ENCODE measurements around the gene TMBIM6. TPM values are rescaled to one million over a fixed set of nuclear protein-coding genes. Genes with fewer than 3 reads are reported as not detected.

TMBIM6 gene
- total RNA-seq, 1 donor from 2014 or later: 233 TPM

- intact Hi-C loops (cut with DNase I): no loop called here
- DNase-seq: no peak
- no peak for ATAC-seq (ENCODE audit: poor library complexity)
Measured at GRCh38 chr12:49792181-49792970, 51.0 kb downstream of the TMBIM6 start.

DNA sequence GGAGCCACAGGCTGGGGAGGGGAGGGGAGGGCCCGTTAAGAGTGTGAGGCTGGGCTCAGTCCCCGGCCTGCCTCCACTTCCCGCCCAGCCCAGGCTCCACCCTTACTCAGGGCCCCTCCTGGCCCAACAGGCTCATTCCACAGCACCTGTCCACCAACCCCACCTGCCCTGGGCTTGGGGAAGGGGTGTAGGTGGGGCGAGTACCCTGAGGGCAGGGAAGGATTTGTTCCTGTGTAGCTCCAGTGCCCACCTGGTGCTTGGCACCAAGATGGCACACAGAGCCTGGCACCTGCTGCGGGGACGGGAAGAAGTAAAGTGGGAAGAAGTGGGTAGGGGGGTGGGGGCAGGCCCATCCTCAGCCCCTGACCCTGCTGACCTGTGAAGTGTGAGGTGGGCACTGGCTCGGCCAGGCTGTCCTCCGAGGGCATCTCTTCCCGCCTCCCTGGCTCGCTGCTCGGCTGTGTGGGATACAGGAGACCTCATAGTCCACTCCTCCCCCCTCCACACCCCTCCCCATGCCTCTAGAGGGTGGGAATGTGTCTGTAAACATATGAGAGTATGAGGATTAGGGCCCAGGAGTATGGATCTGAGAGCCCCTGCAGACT lies 51.7 kb downstream of the TMBIM6 start:
- DNase-seq (no peak), ATAC-seq (ENCODE audit: poor library complexity) (no peak)
- intact Hi-C loops (cut with DNase I): no loop called here

GRCh38 chr12:49793620-49794019 lies 52.3 kb downstream of the TMBIM6 start:
- DNase-seq: no peak
- intact Hi-C loops (cut with DNase I): no loop called here
- ATAC-seq (ENCODE audit: poor library complexity): no peak

DNA sequence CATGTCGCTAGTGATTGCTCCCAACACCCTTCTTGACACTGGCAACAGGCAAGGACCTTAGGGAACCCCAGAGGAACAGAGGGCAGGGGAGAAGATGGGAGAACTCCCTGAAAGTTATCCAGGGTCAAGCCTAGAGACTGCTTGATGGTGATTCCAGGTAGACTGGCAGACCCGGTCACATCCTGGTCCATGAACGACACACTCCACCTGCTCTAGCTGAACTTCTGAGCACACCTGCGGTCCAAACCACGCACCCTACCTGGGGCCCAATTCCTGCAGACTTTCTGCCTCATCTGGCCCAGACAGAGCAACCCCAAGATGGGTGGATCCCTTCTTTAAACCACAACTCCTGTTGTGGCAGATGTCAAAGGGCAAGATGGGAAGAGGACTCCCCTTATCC lies 52.7 kb downstream of the TMBIM6 start:
- DNase-seq (no peak), ATAC-seq (ENCODE audit: poor library complexity) (no peak)
- intact Hi-C loops (cut with DNase I): no loop called here

- DNase-seq (no peak), ATAC-seq (ENCODE audit: poor library complexity) (no peak)
- intact Hi-C loops (cut with DNase I): no loop called here
Measured at GRCh38 chr12:49794811-49795653, 53.7 kb downstream of the TMBIM6 start.

DNA sequence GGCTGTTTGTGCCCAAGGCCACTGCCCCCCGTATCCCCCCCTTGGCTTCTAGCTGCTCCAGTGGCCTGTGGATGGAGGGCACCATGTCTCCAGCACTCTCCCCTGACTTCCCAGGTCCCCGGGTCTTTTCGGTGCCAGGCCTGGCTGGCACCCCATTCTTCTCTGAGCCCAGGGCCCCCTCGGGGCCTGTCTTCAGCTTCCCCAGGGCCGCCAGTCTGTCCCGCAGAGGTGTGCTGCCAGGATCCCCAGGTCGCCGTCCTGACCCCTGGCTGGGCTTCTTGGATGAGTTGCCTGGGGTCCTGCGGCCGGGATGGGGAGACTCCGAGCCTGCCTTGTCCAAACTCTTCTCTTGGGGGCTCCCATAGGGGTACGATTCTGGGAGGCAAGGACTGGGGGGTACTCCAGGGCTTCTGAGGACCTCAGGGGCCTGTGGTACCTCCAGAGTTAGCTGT lies 54.3 kb downstream of the TMBIM6 start:
- intact Hi-C loops (cut with DNase I): no loop called here
- DNase-seq (no peak), ATAC-seq (ENCODE audit: poor library complexity) (no peak)

DNA sequence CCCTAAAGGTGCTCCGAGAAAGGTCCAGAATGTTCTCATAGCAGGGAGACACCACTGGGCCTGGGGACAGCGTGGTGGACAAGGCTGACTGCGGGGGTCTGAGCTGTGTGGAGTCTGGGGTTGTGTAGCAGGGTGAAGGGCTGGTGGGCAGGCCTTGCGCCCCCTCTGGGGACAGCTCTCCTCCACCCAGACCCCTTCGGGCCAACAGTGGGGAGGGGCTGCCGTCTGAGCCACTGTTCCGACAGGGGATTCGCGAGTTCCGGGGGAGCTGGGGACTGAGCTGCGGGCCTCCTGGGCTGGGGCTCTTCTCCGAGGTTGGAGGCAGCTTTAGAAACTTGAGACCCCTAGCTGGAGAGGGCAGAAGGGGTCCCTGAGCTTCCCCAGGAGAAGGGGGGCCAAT lies 54.8 kb downstream of the TMBIM6 start:
- intact Hi-C loops (cut with DNase I): no loop called here
- no peak for ATAC-seq (ENCODE audit: poor library complexity)
- no peak for DNase-seq

DNA sequence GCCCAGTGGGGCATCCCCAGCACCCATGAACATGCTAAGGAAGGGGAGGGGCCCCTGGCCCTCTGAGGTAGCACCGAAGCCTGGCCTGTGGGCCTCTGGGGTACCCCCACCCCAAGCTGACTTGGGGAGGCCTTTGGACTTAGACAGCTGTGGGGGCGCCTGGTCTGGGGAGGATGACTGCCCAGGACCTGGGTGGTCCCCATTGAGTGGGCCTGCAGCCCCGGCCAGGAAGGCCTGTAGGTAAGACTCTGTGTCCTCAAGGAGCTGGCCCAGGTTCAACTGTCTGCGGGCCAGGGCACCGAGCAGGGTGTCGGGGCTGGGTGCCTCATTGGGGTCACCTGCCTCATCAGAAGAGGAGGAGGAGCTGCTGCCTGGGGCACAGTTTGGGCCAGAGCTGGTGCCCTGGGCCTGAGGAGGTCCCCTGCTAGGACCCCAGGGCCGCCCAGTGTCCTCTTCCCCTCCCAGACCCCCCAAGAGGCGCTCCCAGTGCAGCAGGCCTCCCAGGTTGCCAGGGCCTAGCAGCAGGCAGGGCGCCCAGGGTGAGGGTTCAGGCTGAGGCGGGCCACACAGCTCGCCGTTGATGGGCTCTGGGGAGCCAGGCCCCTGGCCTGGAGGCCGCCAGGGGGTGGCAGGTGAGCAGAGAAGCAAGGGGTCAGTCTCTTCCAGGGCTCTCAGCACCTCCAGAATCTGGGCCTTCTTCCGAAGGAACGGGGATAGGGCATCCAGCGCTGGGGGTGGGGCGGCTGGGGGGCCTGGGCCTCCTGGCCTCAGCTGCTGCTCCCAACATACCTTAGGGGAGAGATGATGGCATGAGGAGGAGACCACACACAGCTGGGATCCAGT lies 55.5 kb downstream of the TMBIM6 start:
- DNase-seq (no peak), ATAC-seq (ENCODE audit: poor library complexity) (no peak)
- intact Hi-C loops (cut with DNase I): no loop called here

DNA sequence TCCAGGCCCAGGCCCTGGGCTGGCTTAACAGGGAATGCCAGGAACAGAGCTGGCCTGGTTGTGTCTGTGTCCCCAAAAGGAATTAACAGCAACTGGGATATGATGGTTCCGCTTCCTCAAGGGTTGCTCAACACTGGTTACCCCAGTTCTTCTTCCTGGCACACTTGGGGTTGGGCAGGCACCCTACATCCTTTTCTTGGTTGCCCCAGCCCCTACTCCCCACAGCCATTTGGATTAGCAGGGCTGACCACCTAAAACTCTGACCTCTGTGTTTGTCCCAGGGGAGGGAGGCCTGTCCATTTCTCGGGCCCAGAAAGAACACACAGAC lies 56.1 kb downstream of the TMBIM6 start:
- intact Hi-C loops (cut with DNase I): no loop called here
- no peak for ATAC-seq (ENCODE audit: poor library complexity)
- no peak for DNase-seq

GRCh38 chr12:49798248-49798647 lies 56.9 kb downstream of the TMBIM6 start:
- ATAC-seq (ENCODE audit: poor library complexity): no peak
- intact Hi-C loops (cut with DNase I): no loop called here
- DNase-seq: no peak

DNA sequence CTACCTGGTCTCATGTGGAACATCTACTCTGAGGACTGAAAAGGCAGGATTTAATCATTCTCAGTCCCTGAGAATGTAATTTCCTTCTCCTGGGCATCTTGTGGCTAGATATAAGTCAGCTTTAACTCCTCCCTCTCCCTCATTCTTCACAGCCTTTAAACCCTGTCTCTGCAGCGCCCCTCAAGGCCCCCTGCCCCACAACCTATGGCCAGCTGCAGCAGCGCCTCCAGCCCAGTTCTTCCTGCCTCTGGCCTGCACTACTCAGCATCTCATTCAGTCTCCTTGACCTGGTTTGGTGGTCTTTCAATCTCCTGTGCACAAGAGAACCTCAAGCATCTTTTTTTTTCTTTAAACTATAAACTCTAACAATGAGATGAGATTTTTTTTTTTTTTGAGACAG lies 57.6 kb downstream of the TMBIM6 start:
- ATAC-seq (ENCODE audit: poor library complexity) (no peak), DNase-seq (no peak)
- intact Hi-C loops (cut with DNase I): no loop called here

GRCh38 chr12:49800421-49801140 lies 59.2 kb downstream of the TMBIM6 start:
- DNase-seq (peak; percentile 49), ATAC-seq (ENCODE audit: poor library complexity) (peak; percentile 61)
- intact Hi-C loops (cut with DNase I): no loop called here

DNA sequence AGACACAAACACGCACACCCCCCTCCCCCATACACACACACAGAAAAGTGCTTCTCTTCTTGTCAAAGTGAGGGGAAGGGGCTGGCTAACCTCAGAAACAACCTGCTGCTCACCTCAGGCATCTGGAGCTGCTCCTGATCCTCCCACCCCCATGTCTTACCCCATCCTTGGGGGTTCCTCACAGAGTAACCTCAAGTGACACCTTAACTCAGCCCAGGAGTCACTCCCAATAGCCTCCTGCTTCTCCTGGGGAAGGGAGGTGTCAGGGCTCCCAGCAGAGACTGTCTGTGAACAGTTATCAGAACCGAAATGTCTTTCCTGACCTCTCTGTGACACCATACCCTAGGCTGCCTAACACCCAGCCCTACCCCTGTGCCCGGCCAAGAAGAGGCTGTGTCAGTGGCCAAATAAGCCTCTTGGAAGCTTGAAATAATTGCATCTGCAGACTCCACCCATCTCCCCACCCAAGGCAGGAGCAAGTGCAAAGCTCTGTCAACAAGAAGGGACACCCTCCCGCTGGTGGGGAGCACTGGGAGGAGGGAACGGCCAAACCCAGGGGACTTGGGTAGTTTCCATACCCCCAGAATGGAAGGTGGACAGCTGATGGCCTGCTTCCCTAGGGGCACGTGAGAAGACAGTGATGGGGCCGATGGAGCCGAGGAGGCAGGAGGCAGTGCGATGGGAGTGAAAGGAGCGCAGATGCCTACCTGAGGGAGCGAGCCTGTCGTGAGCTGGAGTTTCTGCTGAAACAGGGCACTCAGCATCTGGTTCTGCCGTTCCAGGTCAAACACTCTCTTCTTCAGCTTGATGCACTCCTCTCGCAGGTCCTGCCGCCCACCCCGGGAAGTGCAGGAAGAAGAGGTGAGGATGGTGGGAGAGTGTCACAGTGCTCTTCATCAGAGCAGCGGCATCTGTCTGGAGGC lies 60.0 kb downstream of the TMBIM6 start:
- DNase-seq (peak; percentile 60), ATAC-seq (ENCODE audit: poor library complexity) (peak; percentile 64)
- intact Hi-C loops (cut with DNase I): no loop called here

GRCh38 chr12:49803693-49804450 lies 62.5 kb downstream of the TMBIM6 start:
- DNase-seq: peak; percentile 32
- no peak for ATAC-seq (ENCODE audit: poor library complexity)
- intact Hi-C loops (cut with DNase I): no loop called here

DNA sequence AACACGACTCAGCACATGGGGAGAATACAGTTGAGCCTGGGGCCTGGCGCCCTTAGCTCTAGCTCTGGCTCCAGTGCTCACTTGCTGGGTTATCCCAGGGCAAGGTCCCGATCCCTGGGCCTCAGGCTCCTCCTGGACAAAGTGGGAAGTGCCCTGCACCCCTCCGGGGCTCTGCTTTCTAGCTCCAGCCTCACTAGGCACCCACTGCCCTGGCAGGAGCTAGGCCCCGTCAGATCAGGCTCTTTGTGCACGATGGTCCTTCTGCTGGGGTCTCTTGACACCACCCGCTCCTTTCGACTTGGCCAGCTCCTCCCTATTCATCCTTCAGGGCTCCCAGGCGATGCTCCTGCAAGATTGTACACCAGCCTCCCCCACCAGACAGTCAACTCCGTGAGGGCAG lies 63.5 kb downstream of the TMBIM6 start:
- DNase-seq: peak; percentile 30

DNA sequence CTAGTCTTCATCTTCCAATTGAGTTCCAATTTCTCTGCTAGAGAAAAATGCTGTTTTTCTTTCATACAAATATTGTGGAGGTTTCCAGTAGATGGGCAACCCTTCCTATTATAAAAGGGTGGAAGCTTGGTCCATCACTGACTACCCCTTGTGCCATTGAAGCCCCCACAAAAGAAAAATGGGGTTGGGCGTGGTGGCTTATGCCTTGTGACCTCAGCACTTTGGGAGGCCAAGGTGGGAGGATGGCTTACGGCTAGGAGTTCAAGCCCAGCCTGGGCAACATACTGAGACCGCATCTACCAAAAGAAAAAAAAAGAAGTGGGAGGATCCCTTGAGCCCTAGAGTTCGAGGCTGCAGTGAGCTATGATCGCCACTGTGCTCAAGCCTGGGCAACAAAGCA lies 64.1 kb downstream of the TMBIM6 start:
- DNase-seq (peak; percentile 13), ATAC-seq (ENCODE audit: poor library complexity) (no peak)
- intact Hi-C loops (cut with DNase I): no loop called here

More for the DNA sequence above, 63.5 kb downstream of the TMBIM6 start:
- ATAC-seq (ENCODE audit: poor library complexity): no peak
- intact Hi-C loops (cut with DNase I): no loop called here
